GM19324 (cell line): ENCODE results near the gene ATN1.
"Not testable (repeated sequence)": the region's sequence is repeated elsewhere in the genome, so short reads cannot be mapped to it uniquely, and the experiment has no call there.

Experiments
- ATAC-seq: cut with Tn5 transposase; IDR thresholded peaks from one replicate; pipeline ENCODE4 v1.9.1; 2021; ENCODE audit warnings: mild to moderate bottlenecking, moderate library complexity; ENCODE audit not compliant: unreplicated experiment, low FRiP score

ATN1 gene

DNA sequence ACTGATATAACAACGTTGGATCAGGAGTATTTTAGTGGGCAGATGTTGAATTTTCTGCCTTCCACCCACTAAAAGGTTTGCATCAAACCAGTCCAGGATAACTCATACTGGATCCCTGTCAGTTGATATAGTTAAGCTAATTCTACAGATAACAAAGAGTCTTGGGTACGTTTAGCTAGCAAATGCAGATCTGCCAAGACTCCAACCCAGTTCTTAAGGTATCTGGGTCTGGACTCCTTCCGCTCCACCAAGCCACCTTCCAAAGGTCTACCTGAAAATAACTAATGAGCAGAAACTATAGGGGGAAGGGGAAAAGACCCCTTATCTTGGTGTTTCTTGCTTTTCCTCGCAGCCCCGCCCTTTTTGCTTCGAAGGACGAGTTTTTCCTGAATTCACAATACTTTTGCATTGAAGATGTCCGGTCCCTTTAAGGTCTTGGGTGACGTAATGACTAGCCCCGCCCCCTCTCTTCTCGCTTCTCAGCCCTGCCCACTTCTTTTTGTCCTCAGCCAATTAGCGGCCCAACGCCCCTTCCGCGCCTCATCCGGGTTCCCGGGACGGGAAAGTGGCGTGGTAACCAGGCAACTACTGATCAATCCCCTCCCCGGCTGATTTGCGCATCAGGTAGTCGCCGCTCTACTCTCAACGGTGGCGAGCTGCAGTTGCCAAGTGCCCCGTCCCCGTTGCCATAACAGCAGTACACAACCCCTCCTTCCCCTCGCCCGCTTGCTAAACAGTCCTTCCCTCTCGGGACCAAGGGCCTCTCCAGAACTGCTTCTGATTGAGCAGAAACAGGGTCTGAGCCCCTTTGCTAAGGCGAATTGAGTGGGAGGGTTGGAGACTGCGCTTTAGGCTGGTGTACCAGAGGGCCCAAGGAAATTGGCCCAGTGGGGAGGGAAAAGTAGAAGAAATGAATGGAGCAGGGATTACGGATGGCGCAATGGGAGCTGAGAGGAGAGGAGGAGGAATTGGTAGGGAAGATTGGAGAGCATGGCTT is 23.2 kb upstream of the ATN1 start, which contains the start of gene LRRC23:
Gene LRRC23 (plus strand): TSS at position 543 of the 997 bp plus-strand sequence. CDS start 812 bp downstream, outside the sequence.
- peak; percentile 88 for ATAC-seq

DNA sequence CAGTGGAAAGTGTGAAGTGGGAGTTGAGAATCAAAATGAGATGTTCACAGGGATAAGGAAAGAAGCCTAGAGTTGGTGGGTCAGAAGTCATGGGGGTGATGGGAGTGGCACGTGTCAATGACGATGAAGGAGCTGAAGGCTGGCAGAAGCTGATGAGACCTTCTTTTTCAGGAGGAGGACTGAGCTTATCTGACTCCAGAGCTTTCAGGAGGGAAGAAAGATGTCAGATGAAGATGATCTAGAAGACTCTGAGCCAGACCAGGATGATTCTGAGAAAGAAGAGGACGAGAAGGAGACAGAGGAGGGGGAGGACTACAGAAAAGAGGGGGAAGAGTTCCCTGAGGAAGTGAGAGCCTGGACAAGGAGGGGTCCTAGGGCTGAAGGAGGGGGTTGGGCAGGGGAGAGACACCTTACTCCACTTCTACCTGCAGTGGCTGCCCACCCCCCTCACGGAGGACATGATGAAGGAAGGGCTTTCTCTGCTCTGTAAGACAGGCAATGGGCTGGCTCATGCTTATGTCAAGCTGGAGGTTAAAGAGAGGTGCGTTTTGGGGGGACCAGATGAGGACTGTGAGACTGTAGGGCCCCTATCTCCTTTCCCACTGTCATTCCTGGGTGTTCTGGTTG is 22.2 kb upstream of the ATN1 start:
- no peak for ATAC-seq

DNA sequence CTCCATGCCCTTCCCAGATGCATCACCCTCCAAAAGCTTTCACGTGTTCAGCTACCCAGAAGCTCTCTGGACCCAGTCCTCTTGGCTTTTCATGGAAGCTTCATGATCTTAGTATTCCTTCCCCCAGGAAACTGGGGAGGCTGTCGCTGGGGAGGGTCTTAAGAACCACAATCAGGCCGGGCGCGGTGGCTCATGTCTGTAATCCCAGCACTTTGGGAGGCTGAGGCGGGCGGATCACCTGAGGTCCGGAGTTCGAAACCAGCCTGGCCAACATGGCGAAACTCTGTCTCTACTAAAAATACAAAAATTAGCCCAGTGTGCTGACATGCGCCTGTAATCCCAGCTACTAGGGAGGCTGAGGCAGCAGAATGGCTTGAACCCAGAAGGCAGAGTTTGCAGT is 19.6 kb upstream of the ATN1 start:
- ATAC-seq = not testable (repeated sequence)

DNA sequence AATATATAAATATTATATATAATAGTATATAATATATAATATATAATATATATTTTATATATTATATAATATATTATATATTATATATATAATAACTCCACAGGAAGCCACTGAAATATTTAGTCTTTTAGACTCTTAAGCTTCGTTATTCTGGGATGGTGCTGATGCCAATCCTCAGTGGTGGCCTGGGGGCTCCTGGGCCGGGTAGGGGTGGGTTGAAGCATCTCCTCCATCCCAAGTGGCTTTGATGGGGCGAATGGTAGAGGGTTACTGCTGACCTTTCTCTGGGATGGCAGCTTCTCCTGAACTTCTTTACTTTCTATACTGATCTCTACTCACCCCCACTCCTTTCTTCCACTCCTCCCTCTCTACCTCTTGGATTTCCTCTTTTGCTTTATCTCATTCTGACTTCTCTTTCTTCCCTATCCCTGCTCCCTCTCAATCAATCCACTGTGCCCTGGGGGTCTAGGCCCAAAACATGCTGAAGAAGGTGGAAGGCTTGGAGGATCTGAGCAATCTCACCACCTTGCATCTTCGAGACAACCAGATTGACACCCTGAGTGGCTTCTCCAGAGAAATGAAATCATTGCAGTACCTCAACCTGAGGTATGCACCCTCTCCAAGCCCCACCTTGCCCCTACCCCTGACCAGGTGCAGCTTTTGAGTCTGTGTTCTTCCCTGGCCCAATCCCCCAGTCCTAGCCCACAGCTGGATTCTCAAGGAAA is 18.2 kb upstream of the ATN1 start:
- no peak for ATAC-seq

DNA sequence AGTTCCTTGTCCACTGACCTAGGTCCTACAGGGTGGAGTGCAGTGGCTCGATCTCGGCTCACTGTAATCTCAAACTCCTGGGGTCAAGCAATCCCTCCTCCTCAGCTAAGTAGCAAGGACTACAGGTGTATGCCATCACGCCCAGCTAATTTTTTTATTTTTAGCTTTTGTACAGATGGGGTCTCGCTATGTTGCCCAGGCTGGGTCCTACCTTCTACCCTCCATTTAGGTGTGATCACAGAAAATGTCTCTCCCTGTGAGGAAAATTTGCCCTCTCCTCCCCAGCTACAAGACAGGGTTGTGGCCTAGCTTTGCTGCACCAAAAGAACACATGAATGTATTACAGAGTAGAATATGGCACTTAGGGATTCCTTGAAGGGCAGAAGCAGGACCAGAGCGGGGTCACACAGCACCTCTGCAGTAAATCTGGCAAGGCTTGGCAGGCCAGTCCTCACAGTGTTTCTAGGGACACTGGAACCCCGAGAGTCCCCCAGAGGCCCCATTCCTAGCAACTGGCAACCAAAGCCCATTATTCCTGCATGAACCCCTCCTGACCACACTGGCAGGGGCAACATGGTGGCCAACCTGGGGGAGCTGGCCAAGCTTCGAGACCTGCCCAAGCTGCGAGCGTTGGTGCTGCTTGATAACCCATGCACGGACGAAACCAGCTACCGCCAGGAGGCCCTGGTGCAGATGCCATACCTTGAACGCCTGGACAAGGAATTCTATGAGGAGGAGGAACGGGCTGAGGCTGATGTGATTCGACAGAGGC is 15.4 kb upstream of the ATN1 start:
- no peak for ATAC-seq

DNA sequence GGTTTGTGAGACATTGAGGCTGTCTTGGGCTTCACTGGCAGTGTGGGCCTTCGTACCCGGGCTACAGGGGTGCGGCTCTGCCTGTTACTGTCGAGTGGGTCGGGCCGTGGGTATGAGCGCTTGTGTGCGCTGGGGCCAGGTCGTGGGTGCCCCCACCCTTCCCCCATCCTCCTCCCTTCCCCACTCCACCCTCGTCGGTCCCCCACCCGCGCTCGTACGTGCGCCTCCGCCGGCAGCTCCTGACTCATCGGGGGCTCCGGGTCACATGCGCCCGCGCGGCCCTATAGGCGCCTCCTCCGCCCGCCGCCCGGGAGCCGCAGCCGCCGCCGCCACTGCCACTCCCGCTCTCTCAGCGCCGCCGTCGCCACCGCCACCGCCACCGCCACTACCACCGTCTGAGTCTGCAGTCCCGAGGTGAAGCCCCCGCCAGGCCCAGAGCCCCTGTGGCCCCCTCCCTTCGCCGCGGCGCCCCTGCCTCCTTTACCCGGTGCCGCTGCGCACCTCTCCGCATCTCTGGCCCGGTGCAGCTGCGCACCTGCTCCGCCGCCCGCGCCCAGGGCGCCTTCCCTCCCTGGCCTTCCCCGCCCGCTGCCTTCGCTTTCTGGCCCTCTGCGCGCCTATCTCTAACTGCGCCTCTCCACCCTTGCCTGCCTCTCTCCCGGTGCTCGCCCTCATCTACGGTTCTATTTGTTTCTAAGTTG is 13.4 kb upstream of the ATN1 start, which contains the start of gene ENO2:
Gene ENO2 (plus strand): TSS at position 335 of the 701 bp plus-strand sequence. CDS start 1,253 bp downstream, outside the sequence.
- ATAC-seq = peak; percentile 72

DNA sequence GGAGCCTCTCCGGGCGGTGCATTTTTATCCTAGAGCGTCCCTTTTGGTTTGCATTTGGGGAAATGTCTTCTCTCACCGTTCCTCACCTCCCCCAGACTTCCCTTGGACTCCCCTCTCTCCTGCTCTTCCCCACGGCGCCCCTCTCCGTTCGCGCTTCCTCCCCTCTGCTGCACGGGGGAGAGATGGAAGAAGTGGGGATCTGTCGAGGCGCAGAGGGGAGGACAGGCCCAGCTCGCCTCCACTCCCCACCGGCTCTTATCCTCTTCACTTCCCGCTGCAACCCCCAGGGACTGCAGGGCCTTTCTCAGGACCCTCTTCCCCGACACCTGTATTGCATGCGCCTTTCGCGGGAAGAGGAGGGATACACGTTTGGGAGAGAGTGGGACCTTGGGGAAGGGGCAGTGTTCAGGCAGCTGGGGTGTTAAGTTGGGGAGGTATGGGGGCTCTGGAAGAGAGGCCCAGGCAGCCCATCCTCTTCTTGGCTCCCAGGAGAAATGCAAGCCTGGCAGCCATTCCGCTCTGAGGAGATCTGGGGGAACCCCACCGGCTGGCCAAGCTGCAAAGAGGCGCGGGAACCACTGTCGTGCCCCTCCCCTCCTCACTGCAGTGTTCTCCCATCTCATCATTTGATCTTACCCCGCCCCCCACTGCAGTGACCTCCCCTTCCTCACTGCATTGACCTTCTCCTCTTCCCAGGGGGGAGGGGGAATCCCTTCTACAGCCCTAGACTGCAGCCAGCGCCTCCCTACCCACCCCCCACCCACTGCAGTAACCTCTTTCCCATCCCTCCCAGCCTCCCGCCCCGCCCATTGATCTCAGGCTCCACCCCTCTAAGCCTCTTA is 12.6 kb upstream of the ATN1 start:
- no peak for ATAC-seq

DNA sequence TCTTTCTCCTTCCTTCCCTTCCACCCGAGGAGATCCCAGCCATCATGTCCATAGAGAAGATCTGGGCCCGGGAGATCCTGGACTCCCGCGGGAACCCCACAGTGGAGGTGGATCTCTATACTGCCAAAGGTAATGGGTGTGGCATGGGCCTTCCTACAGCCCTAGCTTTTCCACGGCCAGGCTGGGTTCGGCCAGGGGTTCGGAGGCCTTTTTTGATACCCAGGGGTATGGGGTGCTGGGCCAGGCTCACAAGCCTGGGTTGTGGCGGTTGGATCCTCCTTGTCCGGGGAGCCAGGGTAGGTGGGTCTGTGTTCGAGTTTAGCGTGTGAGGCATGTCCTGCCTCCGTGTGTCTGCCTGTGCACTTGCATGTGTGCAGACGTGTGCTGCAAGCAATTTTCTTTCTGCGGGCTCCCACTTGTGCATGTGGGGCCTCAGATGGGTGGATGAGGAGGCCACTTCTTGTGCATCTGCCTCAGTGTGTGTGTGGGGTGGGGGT is 11.9 kb upstream of the ATN1 start:
- no peak for ATAC-seq

DNA sequence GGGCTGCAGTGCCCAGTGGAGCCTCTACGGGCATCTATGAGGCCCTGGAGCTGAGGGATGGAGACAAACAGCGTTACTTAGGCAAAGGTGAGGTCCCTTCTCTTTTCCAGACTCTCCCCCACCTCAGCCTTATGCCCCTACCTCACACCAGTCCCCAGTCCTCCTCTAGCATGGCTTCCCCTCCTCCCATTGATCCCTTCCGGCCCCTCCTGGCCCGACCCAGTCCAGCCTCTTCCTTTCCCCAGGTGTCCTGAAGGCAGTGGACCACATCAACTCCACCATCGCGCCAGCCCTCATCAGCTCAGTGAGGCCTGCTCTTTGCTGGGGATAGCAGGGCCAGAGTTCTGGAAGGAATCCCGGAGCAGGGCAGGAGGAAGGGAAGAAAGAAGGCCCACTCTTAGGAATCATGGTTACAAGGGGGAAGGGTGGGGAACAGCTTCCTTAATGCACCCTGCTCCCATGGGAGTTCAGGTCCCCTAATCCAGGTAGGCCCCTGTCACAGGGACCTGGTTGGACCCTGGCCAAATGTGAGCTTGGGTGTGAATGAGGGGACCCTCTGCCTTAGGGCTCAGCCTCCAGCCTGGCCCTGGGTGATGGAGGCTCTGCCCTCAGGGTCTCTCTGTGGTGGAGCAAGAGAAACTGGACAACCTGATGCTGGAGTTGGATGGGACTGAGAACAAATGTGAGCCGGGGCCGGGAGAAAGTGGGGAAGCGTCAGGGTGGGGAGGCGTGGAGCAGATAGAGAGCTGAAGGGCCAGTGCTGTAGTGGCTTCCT is 11.1 kb upstream of the ATN1 start:
- no peak for ATAC-seq

DNA sequence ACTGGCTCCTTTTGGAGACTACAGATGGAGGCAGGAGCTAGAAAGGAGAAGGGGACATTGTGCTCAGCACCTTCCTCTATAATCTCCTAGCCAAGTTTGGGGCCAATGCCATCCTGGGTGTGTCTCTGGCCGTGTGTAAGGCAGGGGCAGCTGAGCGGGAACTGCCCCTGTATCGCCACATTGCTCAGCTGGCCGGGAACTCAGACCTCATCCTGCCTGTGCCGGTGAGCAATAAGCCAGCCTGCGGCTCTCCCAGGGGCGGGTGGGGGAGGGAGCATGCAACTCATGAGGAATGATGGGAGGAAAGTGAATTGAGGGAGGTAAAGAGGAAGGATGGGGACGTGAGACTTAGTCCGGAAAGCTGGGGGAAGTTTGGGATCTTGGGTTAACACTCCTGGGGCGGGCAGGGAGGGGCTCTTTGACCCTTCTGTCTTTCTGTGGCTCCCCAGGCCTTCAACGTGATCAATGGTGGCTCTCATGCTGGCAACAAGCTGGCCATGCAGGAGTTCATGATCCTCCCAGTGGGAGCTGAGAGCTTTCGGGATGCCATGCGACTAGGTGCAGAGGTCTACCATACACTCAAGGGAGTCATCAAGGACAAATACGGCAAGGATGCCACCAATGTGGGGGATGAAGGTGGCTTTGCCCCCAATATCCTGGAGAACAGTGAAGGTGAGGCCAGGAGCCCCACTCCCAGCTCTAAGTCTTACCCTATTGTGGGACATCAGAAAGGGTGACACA is 10.1 kb upstream of the ATN1 start:
- no peak for ATAC-seq

DNA sequence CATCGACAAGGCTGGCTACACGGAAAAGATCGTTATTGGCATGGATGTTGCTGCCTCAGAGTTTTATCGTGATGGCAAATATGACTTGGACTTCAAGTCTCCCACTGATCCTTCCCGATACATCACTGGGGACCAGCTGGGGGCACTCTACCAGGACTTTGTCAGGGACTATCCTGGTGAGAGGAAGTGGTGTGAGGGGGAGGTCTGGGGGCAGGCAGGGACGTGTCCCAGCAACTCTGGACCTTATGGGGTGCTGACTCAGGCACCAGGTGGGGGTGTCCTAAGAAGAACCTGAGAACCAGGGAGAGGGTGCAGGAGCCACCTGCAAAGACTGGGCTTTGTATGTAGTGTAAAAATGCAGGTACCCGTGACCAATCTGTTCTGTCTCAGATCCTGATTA is 8.2 kb upstream of the ATN1 start:
- ATAC-seq = no peak

DNA sequence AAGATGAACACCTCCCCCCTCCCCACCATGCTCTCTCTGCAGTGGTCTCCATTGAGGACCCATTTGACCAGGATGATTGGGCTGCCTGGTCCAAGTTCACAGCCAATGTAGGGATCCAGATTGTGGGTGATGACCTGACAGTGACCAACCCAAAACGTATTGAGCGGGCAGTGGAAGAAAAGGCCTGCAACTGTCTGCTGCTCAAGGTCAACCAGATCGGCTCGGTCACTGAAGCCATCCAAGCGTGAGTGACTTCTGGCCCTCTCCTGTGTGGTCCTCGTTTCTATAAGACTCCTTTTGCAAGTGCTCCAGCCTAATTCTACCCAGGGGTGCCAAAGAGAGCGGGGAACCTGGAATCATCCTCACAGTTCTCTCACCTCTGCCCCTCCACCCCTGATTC is 6.2 kb upstream of the ATN1 start:
- no peak for ATAC-seq

DNA sequence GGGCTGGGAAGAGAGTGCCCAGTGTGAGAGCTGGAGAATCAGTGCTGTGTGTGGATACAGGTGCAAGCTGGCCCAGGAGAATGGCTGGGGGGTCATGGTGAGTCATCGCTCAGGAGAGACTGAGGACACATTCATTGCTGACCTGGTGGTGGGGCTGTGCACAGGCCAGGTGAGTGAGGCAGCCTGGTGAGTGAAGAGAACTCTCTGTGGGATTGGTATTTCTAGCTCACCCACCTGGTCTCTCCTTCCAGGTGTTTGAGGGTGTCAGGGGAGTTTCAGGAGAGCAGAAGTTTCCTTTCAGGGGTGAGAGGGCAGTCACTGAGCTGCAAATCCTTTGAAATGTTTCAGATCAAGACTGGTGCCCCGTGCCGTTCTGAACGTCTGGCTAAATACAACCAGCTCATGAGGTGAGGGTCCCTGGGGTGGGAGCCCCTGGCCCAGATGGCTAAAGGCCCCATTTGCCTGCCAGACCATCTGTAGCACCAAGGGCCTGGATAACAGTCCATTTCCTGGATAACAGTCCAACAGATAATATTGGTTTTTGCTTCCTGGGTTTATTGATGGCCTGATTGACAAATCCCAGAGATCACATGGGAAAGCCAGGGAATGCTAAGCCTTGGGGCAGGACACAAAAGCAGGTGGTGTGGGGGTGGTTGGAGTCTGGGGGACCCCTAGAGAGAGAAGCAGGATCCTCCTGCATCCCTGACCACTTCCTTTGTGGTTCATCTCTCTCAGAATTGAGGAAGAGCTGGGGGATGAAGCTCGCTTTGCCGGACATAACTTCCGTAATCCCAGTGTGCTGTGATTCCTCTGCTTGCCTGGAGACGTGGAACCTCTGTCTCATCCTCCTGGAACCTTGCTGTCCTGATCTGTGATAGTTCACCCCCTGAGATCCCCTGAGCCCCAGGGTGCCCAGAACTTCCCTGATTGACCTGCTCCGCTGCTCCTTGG is 5.5 kb upstream of the ATN1 start:
- no peak for ATAC-seq

DNA sequence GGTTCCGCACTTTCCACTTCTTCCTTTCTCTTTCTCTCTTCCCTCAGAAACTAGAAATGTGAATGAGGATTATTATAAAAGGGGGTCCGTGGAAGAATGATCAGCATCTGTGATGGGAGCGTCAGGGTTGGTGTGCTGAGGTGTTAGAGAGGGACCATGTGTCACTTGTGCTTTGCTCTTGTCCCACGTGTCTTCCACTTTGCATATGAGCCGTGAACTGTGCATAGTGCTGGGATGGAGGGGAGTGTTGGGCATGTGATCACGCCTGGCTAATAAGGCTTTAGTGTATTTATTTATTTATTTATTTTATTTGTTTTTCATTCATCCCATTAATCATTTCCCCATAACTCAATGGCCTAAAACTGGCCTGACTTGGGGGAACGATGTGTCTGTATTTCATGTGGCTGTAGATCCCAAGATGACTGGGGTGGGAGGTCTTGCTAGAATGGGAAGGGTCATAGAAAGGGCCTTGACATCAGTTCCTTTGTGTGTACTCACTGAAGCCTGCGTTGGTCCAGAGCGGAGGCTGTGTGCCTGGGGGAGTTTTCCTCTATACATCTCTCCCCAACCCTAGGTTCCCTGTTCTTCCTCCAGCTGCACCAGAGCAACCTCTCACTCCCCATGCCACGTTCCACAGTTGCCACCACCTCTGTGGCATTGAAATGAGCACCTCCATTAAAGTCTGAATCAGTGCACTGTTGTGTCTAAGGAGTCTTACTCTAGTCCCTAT is 4.6 kb upstream of the ATN1 start:
- no peak for ATAC-seq

DNA sequence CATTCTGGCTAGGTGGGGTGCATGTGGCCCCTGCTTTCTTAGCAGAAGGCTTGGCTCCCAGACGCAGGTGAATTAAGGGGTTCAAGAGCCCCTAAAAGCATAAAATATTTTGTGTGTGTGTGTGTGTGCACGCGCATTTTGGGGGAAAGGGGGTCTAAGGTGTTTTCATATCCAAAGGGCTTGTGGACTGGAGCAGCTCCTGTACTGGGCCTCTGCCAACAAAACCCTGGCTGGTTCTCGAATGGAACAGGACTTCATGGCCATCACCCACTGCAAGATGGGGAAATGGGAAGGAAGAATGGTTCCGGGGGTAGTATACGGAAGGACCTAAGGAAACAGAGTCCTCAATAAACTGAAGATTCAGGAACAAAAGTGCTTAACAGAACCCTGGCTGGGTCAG is 3.9 kb upstream of the ATN1 start:
- ATAC-seq = no peak

DNA sequence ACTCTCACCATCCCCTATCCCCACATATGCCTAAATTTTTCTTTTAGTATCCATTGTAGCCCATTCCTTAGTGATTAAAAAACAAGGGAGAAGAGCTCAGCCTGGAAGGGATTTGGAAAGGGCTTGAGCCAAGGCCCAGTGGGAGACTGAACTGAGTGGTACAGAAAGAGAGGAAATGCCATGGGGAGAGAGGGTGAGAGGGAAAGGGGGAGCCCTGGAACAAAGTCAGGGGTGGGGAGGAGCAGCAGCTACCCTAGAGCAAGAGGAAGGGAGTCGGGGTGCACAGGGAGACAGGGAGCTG is 2.6 kb upstream of the ATN1 start:
- no peak for ATAC-seq
